Measurements from ENCODE around the gene FYCO1.

FYCO1 gene

DNA sequence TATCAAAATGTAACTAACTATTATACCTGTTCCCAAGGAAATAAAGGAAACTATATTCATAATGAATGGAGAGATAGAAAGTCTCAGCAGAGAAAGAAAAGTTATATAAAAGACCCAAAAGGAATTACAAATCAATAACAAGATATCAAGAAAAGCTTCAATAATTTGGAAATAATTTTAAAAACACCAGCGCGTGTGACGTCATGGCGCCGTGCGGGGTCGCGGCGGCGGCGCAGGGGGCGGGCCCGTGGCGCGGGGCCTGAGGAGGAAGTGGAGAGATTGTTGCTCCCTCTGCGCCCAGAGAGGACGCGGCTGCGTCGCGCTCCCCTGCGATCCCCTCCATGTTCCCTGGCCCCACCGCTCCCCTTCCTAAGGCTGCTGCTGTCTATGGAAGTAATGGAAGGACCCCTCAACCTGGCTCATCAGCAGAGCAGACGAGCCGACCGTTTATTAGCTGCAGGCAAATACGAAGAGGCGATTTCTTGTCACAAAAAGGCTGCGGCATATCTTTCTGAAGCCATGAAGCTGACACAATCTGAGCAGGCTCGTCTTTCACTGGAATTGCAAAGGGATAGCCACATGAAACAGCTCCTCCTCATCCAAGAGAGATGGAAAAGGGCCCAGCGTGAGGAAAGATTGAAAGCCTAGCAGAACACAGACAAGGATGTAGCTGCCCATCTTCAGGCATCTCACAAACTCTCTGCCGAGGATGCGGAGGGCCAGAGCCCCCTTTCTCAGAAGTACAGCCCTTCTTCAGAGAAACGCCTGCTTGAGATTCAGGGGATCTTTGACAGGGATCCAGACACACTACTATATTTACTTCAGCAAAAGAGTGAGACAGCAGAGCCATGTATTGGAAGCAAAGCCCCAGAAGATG, 27.5 kb upstream of the FYCO1 start:
- Histone ChIP-seq H4K20me1 (ENCODE audit: insufficient read depth, low read length) (no peaks in the 10 kb centered on the region), H2AFZ (ENCODE audit: low read depth, low read length) (no peak overlapping the region), H3K4me1 (ENCODE audit: low read length) (no peaks in the 10 kb centered on the region), H3K4me3 (ENCODE audit: low read length) (no peak overlapping the region), H3K36me3 (replicated peaks; ENCODE audit: low read depth, low read length) (peaks cover 6% of the 10 kb centered on the region), H3K9me3 (ENCODE audit: insufficient read depth, low read length) (peaks cover 13% of the 10 kb centered on the region), H3K27me3 (ENCODE audit: low read depth, low read length) (no peaks in the 10 kb centered on the region; the same call in 1 of the 2 replicates), H3K79me2 (ENCODE audit: low read length) (no peaks in the 10 kb centered on the region), H3K4me2 (ENCODE audit: low read length) (no peak overlapping the region), H3K9ac (ENCODE audit: low read length) (no peak overlapping the region), H3K27ac (ENCODE audit: low read length) (no peak overlapping the region)
- no peak for TF ChIP-seq EZH2phosphoT487 (IDR thresholded peaks at IDR 0.05; ENCODE audit: low read depth)
- TF ChIP-seq, protein P1, sequence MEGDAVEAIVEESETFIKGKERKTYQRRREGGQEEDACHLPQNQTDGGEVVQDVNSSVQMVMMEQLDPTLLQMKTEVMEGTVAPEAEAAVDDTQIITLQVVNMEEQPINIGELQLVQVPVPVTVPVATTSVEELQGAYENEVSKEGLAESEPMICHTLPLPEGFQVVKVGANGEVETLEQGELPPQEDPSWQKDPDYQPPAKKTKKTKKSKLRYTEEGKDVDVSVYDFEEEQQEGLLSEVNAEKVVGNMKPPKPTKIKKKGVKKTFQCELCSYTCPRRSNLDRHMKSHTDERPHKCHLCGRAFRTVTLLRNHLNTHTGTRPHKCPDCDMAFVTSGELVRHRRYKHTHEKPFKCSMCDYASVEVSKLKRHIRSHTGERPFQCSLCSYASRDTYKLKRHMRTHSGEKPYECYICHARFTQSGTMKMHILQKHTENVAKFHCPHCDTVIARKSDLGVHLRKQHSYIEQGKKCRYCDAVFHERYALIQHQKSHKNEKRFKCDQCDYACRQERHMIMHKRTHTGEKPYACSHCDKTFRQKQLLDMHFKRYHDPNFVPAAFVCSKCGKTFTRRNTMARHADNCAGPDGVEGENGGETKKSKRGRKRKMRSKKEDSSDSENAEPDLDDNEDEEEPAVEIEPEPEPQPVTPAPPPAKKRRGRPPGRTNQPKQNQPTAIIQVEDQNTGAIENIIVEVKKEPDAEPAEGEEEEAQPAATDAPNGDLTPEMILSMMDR (IDR thresholded peaks at IDR 0.05; ENCODE audit: low read depth, low read length) = no peak

DNA sequence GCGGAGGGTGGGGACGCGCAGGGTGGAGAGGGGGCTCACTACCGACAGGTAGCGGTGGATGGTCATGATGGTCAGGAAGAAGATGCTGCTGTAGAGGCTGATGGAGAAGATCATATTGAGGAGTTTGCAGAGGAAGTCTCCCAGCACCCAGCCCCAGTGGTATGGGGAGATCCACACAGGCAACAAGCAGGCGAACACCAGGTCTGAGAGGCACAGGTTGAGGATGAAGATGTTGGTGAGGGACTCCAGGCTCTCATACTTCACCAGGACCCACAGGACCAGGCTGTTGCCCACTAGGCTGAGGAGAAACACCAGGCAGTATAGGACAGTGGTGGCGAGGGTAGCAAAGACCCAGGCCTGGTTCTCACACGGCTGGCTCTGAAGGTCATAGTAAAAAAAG, 25.9 kb upstream of the FYCO1 start:
- no peak for TF ChIP-seq EZH2phosphoT487 (IDR thresholded peaks at IDR 0.05; ENCODE audit: low read depth)
- TF ChIP-seq, protein P1 (IDR thresholded peaks at IDR 0.05; ENCODE audit: low read depth, low read length) = no peak
- Histone ChIP-seq H3K79me2 (ENCODE audit: low read length) (no peaks in the 10 kb centered on the region), H3K4me1 (ENCODE audit: low read length) (no peaks in the 10 kb centered on the region), H3K4me3 (ENCODE audit: low read length) (no peak overlapping the region), H2AFZ (ENCODE audit: low read depth, low read length) (no peak overlapping the region), H3K27ac (ENCODE audit: low read length) (no peak overlapping the region), H3K9me3 (ENCODE audit: insufficient read depth, low read length) (no peaks in the 10 kb centered on the region), H3K4me2 (ENCODE audit: low read length) (no peak overlapping the region), H4K20me1 (ENCODE audit: insufficient read depth, low read length) (no peaks in the 10 kb centered on the region), H3K9ac (ENCODE audit: low read length) (no peak overlapping the region), H3K27me3 (ENCODE audit: low read depth, low read length) (no peaks in the 10 kb centered on the region), H3K36me3 (replicated peaks; ENCODE audit: low read depth, low read length) (no peaks in the 10 kb centered on the region)

DNA sequence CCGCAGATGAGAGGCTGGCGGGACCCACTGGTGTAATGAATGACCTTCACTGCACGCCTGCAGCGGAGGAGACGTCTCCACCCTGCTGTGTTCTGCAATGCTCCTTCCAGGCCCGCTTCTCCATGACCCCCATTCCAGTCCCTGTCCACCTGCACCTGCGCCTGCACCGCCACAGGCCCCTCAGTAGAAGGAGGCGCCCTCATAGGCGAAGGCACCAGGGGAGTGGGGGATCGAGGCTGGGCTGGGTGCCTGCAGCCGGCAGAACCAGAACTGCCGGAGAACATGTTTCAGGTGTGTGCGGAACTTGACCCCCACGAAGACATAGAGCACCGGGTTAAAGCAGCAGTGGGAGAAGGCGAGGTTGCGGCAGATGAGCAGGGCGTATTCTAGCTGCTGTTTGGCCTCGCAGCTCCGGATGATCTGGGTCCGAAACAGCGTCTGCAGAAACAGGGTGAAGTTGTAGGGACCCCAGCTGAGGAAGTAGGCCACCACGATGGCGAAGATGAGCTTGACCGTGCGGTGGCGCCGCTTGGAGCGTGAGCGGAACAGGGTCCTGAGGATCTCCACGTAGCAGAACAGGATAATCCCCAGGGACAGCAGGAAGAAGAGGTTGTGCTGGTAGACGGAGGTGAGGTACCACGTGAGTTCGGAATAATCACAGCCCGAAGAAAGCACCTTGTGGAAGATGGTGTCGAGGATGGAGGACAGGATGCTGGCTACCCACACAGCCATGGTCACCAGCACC, 25.3 kb upstream of the FYCO1 start:
- Histone ChIP-seq H2AFZ (ENCODE audit: low read depth, low read length) (no peak overlapping the region), H3K27me3 (ENCODE audit: low read depth, low read length) (no peaks in the 10 kb centered on the region), H3K27ac (ENCODE audit: low read length) (no peak overlapping the region), H3K79me2 (ENCODE audit: low read length) (no peaks in the 10 kb centered on the region), H3K36me3 (replicated peaks; ENCODE audit: low read depth, low read length) (no peaks in the 10 kb centered on the region), H4K20me1 (ENCODE audit: insufficient read depth, low read length) (no peaks in the 10 kb centered on the region), H3K4me2 (ENCODE audit: low read length) (no peak overlapping the region), H3K9me3 (ENCODE audit: insufficient read depth, low read length) (no peaks in the 10 kb centered on the region), H3K4me3 (ENCODE audit: low read length) (no peak overlapping the region), H3K9ac (ENCODE audit: low read length) (no peak overlapping the region), H3K4me1 (ENCODE audit: low read length) (no peaks in the 10 kb centered on the region)
- TF ChIP-seq, protein P1 (IDR thresholded peaks at IDR 0.05; ENCODE audit: low read depth, low read length) = no peak
- no peak for TF ChIP-seq EZH2phosphoT487 (IDR thresholded peaks at IDR 0.05; ENCODE audit: low read depth)

DNA sequence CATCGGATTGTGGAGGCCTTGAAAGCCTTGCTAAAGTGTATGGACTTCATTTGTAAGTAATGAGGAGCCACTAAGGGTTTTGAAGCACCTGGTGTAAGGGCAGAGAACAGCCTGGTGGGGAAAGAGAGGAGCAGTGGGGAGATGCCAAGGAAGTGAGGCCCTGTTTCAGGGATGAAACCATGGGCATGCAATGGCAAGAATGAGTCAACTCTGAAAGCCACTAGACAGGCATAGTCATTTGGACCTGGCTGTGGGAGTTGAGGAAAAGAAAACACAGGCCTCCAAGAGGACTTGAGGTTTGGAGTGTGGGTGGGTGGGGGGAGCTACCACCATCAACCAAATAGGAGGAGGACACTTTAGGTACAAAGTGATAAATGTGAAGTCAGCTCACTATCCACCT, 24.1 kb upstream of the FYCO1 start:
- no peak overlapping the region for H2AFZ ChIP-seq (ENCODE audit: low read depth, low read length)
- no peak overlapping the region for H3K9ac ChIP-seq (ENCODE audit: low read length)
- no peaks in the 10 kb centered on the region for H4K20me1 ChIP-seq (ENCODE audit: insufficient read depth, low read length)
- no peaks in the 10 kb centered on the region for H3K36me3 ChIP-seq (replicated peaks; ENCODE audit: low read depth, low read length)
- no peak overlapping the region for H3K4me2 ChIP-seq (ENCODE audit: low read length)
- H3K9me3 ChIP-seq (ENCODE audit: insufficient read depth, low read length) = no peaks in the 10 kb centered on the region
- no peak overlapping the region for H3K4me3 ChIP-seq (ENCODE audit: low read length)
- H3K27me3 ChIP-seq (ENCODE audit: low read depth, low read length) = no peaks in the 10 kb centered on the region
- H3K27ac ChIP-seq (ENCODE audit: low read length) = no peak overlapping the region
- TF ChIP-seq, protein P1 (IDR thresholded peaks at IDR 0.05; ENCODE audit: low read depth, low read length) = no peak
- TF ChIP-seq EZH2phosphoT487 (IDR thresholded peaks at IDR 0.05; ENCODE audit: low read depth) = no peak
- H3K79me2 ChIP-seq (ENCODE audit: low read length) = no peaks in the 10 kb centered on the region
- H3K4me1 ChIP-seq (ENCODE audit: low read length) = no peaks in the 10 kb centered on the region
